Keratinocyte (primary cell): ENCODE data around the gene TNPO2. TPM values are rescaled to one million over a fixed set of nuclear protein-coding genes. Genes with fewer than 3 reads are reported as not detected.

ENCODE experiments used
- DNase-seq: peaks from one replicate; pipeline ENCODE4 v3.0.0-alpha.2; 2011; ENCODE audit warnings: low read depth, missing footprints, low spot score
- FAIRE-seq: peaks from 2 replicates; lab custom pipeline; 2011; peaks lifted over from hg19 to GRCh38; lab: Jason Lieb, UNC
- H2AFZ ChIP-seq: 2 replicates; pipeline ENCODE4 v1.6.0; 2012; ENCODE audit warnings: low read length, control low read depth, inconsistent platforms; ENCODE audit not compliant: control insufficient read depth
- H3K27ac ChIP-seq: 2 replicates; pipeline ENCODE4 v1.5.1; 2011; ENCODE audit warnings: low read length; ENCODE audit not compliant: control insufficient read depth, insufficient read depth
- H3K27me3 ChIP-seq: 3 replicates; pipeline ENCODE4 v1.6.0; 2011; ENCODE audit warnings: low read length; ENCODE audit not compliant: control insufficient read depth, insufficient read depth; ENCODE audit errors: extremely low read depth
- H3K36me3 ChIP-seq, 2 experiments: 2 replicates in 1 of 2; 3 replicates in 1 of 2; pipeline ENCODE4 v1.5.1; 2011; ENCODE audit warnings: low read length in 2 of 2, mild to moderate bottlenecking in 1 of 2; ENCODE audit not compliant: control insufficient read depth in 2 of 2, insufficient read depth in 2 of 2; ENCODE audit errors: extremely low read depth in 1 of 2
- H3K4me1 ChIP-seq: 3 replicates; pipeline ENCODE4 v1.5.1; 2011; ENCODE audit warnings: low read length; ENCODE audit not compliant: control insufficient read depth, insufficient read depth; ENCODE audit errors: extremely low read depth
- H3K4me2 ChIP-seq: 3 replicates; pipeline ENCODE4 v1.6.0; 2011; ENCODE audit warnings: low read depth, low read length; ENCODE audit not compliant: control insufficient read depth, insufficient read depth; ENCODE audit errors: extremely low read depth
- H3K4me3 ChIP-seq, 3 experiments: fragments of 200-600 bp in 1 of 3; sonication (generic) in 1 of 3; 2 replicates in 2 of 3; 3 replicates in 1 of 3; pipeline ENCODE4 v1.5.1; 2011 to 2016; ENCODE audit warnings: low read length in 3 of 3, mild to moderate bottlenecking in 3 of 3, control low read depth in 2 of 3, inconsistent platforms in 1 of 3, low read depth in 1 of 3, mixed read lengths in 1 of 3, mixed run types in 1 of 3, moderate library complexity in 1 of 3; ENCODE audit not compliant: control insufficient read depth in 2 of 3, insufficient read depth in 2 of 3; ENCODE audit errors: extremely low read depth in 1 of 3
- H3K79me2 ChIP-seq: 2 replicates; pipeline ENCODE4 v1.6.0; 2012; ENCODE audit warnings: low read length; ENCODE audit not compliant: control insufficient read depth, insufficient read depth
- H3K9ac ChIP-seq: 3 replicates; pipeline ENCODE4 v1.6.0; 2011; ENCODE audit warnings: low read length; ENCODE audit not compliant: control insufficient read depth, insufficient read depth; ENCODE audit errors: extremely low read depth
- H3K9me1 ChIP-seq: 3 replicates; pipeline ENCODE4 v1.6.0; 2011; ENCODE audit warnings: low read length; ENCODE audit not compliant: control insufficient read depth, insufficient read depth; ENCODE audit errors: extremely low read depth
- H3K9me3 ChIP-seq: 2 replicates; pipeline ENCODE4 v1.5.1; 2012; ENCODE audit warnings: low read depth, low read length; ENCODE audit not compliant: control insufficient read depth
- H4K20me1 ChIP-seq: 3 replicates; pipeline ENCODE4 v1.6.0; 2011; ENCODE audit warnings: low read length; ENCODE audit not compliant: control insufficient read depth, insufficient read depth; ENCODE audit errors: extremely low read depth
- EZH2 ChIP-seq: IDR thresholded peaks from one replicate; pipeline ENCODE4 v1.6.1; 2012; ENCODE audit warnings: inconsistent platforms, mild to moderate bottlenecking, low read length, moderate library complexity
- dilution Hi-C: fragments of 300-500 bp; cut with MboI; formaldehyde crosslinking; loops from one replicate; pipeline ENCODE4 v1.7.0; 2020; ENCODE audit warnings: low sequenced_read_pairs; ENCODE audit not compliant: extremely low pct_ligation_motif_present
- polyA plus RNA-seq, 5 experiments: library from polyadenylated mRNA; depleted of rRNA in 3 of 5; stranded (reverse) in 3 of 5; stranded (forward) in 1 of 5; unstranded in 1 of 5; fragments of >200 nt; gene quantifications; 1 replicate in 1 of 5; 2 replicates in 3 of 5; 3 replicates in 1 of 5; pipeline versions ENCODE4 v1.2.1 to v1.2.3, GENCODE V29; 2011 to 2012; ENCODE audit warnings: missing spikeins in 2 of 5, low read depth in 1 of 5, low replicate concordance in 1 of 5
- TF ChIP-seq, protein P1 (sequence below), 3 experiments: IDR thresholded peaks in 1 of 3; conservative IDR thresholded peaks in 1 of 3; optimal IDR thresholded peaks in 1 of 3; 2 replicates in 2 of 3; 3 replicates in 1 of 3; pipeline versions ENCODE3 to v1.5.1; 2011; ENCODE audit warnings: low read length in 3 of 3, mild to moderate bottlenecking in 3 of 3, moderate library complexity in 2 of 3, control low read depth in 1 of 3, inconsistent platforms in 1 of 3; ENCODE audit not compliant: insufficient read depth in 2 of 3; ENCODE audit errors: extremely low read depth in 1 of 3

The TNPO2 gene
- polyA plus RNA-seq, 1 donor (not counting 4 experiments of a cell fraction or from before 2014, with no cell fraction given): 75.3 TPM

GRCh38 chr19:12757544-12758274 lies 34.0 kb upstream of the TNPO2 start:
- H2AFZ ChIP-seq: peak overlapping the region; percentile 25
- H3K27me3 ChIP-seq: no peaks in the 10 kb centered on the region
- H3K4me3 ChIP-seq: peak overlapping the region in 2 of 3 experiments; percentile 12 to 16
- H3K36me3 ChIP-seq: peaks cover 0 to 4% of the 10 kb centered on the region in 2 experiments
- no peaks in the 10 kb centered on the region for H3K4me1 ChIP-seq
- no peak overlapping the region for H3K27ac ChIP-seq
- H4K20me1 ChIP-seq: no peaks in the 10 kb centered on the region
- DNase-seq (no peak), FAIRE-seq (no peak)
- dilution Hi-C loops: no loop called here
- peak overlapping the region; percentile 37 for H3K4me2 ChIP-seq
- no peaks in the 10 kb centered on the region for H3K79me2 ChIP-seq
- peak overlapping the region; percentile 33 for H3K9ac ChIP-seq
- no peaks in the 10 kb centered on the region for H3K9me1 ChIP-seq
- no peak for TF ChIP-seq EZH2
- TF ChIP-seq, protein P1, sequence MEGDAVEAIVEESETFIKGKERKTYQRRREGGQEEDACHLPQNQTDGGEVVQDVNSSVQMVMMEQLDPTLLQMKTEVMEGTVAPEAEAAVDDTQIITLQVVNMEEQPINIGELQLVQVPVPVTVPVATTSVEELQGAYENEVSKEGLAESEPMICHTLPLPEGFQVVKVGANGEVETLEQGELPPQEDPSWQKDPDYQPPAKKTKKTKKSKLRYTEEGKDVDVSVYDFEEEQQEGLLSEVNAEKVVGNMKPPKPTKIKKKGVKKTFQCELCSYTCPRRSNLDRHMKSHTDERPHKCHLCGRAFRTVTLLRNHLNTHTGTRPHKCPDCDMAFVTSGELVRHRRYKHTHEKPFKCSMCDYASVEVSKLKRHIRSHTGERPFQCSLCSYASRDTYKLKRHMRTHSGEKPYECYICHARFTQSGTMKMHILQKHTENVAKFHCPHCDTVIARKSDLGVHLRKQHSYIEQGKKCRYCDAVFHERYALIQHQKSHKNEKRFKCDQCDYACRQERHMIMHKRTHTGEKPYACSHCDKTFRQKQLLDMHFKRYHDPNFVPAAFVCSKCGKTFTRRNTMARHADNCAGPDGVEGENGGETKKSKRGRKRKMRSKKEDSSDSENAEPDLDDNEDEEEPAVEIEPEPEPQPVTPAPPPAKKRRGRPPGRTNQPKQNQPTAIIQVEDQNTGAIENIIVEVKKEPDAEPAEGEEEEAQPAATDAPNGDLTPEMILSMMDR (optimal IDR thresholded peaks at IDR 0.05 in 1 of 3, IDR thresholded peaks at IDR 0.05 in 1 of 3, conservative IDR thresholded peaks at IDR 0.05 in 1 of 3; ENCODE audit: extremely low read depth in 1 of 3, insufficient read depth in 2 of 3, low read length in 3 of 3): peak; percentile 83 to 97 (median 84)
- H3K9me3 ChIP-seq: no peaks in the 10 kb centered on the region

DNA sequence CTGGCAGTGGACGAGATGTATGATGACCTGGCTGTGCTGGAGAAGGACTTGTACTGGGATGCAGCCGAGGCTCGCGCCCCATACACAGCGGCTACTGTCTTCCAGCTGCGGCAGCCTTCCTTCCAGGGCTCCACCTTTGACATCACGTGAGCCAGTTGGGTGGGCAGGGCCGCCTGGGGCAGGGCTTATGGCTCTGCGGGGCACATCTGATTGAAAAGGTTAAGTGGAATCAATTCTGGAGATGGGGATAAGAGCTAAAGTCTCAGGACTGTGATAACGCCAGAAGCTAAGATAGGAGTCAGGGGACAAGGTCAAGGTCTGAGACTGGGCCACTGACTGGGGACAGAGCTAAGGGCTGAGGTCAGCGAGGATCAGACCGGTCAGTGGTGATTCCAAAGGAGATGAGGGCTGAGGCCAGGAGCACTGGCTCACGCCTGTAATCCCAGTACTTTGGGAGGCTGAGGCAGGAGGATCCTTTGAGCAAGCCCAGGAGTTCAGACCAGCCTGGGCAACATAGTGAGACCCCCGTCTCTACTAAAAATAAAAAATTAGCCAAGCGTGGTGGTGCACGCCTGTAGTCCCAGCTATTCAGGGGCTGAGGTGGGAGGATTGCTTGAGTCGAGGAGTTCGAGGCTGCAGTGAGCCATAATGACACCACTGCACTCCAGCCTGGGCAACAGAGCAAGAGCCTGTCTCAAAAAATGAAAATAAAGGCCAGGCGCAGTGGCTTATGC lies 32.6 kb upstream of the TNPO2 start:
- Histone ChIP-seq H3K36me3 (peaks cover 0 to 1% of the 10 kb centered on the region in 2 experiments), H3K4me1 (peaks cover under 1% of the 10 kb centered on the region), H3K79me2 (no peaks in the 10 kb centered on the region), H3K9me3 (no peaks in the 10 kb centered on the region), H3K4me3 (no peak overlapping the region), H3K27me3 (peaks cover 11% of the 10 kb centered on the region), H3K9me1 (no peaks in the 10 kb centered on the region), H3K9ac (no peak overlapping the region), H4K20me1 (no peaks in the 10 kb centered on the region), H3K27ac (no peak overlapping the region), H2AFZ (no peak overlapping the region), H3K4me2 (no peak overlapping the region)
- dilution Hi-C loops: no loop called here
- TF ChIP-seq EZH2: no peak
- TF ChIP-seq, protein P1 (optimal IDR thresholded peaks at IDR 0.05 in 1 of 3, IDR thresholded peaks at IDR 0.05 in 1 of 3, conservative IDR thresholded peaks at IDR 0.05 in 1 of 3; ENCODE audit: extremely low read depth in 1 of 3, insufficient read depth in 2 of 3, low read length in 3 of 3): no peak
- no peak for DNase-seq
- no peak for FAIRE-seq
